ENCODE results near the gene TSPYL6. TPM values are rescaled to one million over a fixed set of nuclear protein-coding genes. Genes with fewer than 3 reads are reported as not detected.
A peak's percentile ranks its signal among the peaks of the same experiment; 100 is the strongest.

TSPYL6 gene
- total and polyA plus RNA-seq, 2 experiments from 2014 or later = not detected

DNA sequence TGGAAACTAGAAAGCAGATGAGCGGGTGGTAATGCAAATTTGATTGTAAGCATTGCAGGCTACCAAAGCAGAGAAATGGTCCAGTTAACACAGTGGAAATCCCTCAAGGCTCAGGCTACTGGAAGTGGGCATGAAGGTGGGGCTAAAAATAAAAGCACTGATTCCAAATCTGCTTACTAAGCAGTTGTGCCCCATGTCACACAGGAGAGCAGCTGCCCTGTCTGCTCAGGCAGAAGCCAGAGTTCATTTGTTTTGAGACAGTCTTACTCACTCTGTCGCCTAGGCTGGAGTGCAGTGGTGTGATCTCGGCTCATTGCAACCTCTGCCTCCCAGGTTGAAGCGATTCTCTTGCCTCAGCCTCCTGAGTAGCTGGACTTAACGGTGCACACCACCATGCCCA lies 42.5 kb upstream of the TSPYL6 start (continued):
- TF ChIP-seq, protein P1, sequence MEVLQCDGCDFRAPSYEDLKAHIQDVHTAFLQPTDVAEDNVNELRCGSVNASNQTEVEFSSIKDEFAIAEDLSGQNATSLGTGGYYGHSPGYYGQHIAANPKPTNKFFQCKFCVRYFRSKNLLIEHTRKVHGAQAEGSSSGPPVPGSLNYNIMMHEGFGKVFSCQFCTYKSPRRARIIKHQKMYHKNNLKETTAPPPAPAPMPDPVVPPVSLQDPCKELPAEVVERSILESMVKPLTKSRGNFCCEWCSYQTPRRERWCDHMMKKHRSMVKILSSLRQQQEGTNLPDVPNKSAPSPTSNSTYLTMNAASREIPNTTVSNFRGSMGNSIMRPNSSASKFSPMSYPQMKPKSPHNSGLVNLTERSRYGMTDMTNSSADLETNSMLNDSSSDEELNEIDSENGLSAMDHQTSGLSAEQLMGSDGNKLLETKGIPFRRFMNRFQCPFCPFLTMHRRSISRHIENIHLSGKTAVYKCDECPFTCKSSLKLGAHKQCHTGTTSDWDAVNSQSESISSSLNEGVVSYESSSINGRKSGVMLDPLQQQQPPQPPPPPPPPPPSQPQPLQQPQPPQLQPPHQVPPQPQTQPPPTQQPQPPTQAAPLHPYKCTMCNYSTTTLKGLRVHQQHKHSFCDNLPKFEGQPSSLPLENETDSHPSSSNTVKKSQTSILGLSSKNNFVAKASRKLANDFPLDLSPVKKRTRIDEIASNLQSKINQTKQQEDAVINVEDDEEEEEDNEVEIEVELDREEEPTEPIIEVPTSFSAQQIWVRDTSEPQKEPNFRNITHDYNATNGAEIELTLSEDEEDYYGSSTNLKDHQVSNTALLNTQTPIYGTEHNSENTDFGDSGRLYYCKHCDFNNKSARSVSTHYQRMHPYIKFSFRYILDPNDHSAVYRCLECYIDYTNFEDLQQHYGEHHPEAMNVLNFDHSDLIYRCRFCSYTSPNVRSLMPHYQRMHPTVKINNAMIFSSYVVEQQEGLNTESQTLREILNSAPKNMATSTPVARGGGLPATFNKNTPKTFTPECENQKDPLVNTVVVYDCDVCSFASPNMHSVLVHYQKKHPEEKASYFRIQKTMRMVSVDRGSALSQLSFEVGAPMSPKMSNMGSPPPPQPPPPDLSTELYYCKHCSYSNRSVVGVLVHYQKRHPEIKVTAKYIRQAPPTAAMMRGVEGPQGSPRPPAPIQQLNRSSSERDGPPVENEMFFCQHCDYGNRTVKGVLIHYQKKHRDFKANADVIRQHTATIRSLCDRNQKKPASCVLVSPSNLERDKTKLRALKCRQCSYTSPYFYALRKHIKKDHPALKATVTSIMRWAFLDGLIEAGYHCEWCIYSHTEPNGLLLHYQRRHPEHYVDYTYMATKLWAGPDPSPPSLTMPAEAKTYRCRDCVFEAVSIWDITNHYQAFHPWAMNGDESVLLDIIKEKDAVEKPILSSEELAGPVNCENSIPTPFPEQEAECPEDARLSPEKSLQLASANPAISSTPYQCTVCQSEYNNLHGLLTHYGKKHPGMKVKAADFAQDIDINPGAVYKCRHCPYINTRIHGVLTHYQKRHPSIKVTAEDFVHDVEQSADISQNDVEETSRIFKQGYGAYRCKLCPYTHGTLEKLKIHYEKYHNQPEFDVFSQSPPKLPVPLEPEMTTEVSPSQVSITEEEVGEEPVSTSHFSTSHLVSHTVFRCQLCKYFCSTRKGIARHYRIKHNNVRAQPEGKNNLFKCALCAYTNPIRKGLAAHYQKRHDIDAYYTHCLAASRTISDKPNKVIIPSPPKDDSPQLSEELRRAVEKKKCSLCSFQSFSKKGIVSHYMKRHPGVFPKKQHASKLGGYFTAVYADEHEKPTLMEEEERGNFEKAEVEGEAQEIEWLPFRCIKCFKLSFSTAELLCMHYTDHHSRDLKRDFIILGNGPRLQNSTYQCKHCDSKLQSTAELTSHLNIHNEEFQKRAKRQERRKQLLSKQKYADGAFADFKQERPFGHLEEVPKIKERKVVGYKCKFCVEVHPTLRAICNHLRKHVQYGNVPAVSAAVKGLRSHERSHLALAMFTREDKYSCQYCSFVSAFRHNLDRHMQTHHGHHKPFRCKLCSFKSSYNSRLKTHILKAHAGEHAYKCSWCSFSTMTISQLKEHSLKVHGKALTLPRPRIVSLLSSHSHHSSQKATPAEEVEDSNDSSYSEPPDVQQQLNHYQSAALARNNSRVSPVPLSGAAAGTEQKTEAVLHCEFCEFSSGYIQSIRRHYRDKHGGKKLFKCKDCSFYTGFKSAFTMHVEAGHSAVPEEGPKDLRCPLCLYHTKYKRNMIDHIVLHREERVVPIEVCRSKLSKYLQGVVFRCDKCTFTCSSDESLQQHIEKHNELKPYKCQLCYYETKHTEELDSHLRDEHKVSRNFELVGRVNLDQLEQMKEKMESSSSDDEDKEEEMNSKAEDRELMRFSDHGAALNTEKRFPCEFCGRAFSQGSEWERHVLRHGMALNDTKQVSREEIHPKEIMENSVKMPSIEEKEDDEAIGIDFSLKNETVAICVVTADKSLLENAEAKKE (CRISPR knock-in tag; IDR thresholded peaks at IDR 0.05) = no peak
- TF ChIP-seq POLR2AphosphoS5 (IDR thresholded peaks at IDR 0.05; ENCODE audit: low read depth) = no peak

DNA sequence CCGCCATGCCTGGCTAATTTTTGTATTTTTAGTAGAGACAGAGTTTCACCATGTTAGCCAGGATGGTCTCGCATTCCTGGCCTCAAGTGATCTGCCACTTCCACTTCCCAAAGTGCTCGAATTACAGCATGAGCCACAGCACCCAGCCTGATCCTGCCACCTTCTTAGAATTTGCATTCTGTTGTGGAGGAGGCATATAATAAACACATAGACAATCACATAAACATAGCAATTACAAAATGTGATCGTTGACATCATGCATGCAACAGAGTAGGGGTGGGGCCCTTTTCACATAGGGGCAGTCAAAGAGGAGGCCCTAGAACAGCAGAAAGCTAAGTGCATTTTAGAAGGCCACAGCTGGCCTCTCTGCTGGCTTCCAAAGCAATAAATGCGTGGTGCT lies 39.9 kb upstream of the TSPYL6 start:
- no peaks in the 10 kb centered on the region for H3K9me2 ChIP-seq (ENCODE audit: insufficient read depth)
- ATAC-seq = peak; percentile 55

More for the DNA sequence above, 39.9 kb upstream of the TSPYL6 start:
- H3K4me1 Mint-ChIP-seq = peaks cover 11% of the 10 kb centered on the region
- H4K20me1 ChIP-seq (replicated peaks; ENCODE audit: insufficient read depth) = no peaks in the 10 kb centered on the region
- H3K79me2 ChIP-seq (replicated peaks; ENCODE audit: insufficient read depth) = no peaks in the 10 kb centered on the region
- H3K27ac Mint-ChIP-seq = no peak overlapping the region
- H3F3A ChIP-seq (replicated peaks; ENCODE audit: low read depth) = no peaks in the 10 kb centered on the region
- H3K4me3 Mint-ChIP-seq = no peak overlapping the region
- peaks cover 19% of the 10 kb centered on the region for H3K27me3 ChIP-seq (ENCODE audit: insufficient read depth)
- peak overlapping the region; percentile 50; the same call in 1 of the 2 replicates for H2AFZ ChIP-seq
- H3K4me2 ChIP-seq = peak overlapping the region; percentile 23; the same call in 1 of the 2 replicates
- peaks cover 9% of the 10 kb centered on the region for H3K27me3 Mint-ChIP-seq (ENCODE audit: insufficient read depth, low read depth, poor library complexity)
- no peak for TF ChIP-seq ZNF114 (CRISPR knock-in tag; IDR thresholded peaks at IDR 0.05)
- TF ChIP-seq, protein P1 (CRISPR knock-in tag; IDR thresholded peaks at IDR 0.05) = no peak
- TF ChIP-seq ZNF331 (CRISPR knock-in tag; IDR thresholded peaks at IDR 0.05; ENCODE audit: low read depth) = no peak
- H3K9me3 Mint-ChIP-seq = no peaks in the 10 kb centered on the region; the same call in 2 of the 3 replicates
- DNase-seq (ENCODE audit: low spot score) = peak; percentile 47
- H3K36me3 Mint-ChIP-seq (ENCODE audit: low read depth) = no peaks in the 10 kb centered on the region
- no peak overlapping the region for H3K27ac ChIP-seq (ENCODE audit: low read depth)
- H3K36me3 ChIP-seq (ENCODE audit: insufficient read depth) = no peaks in the 10 kb centered on the region
- no peak overlapping the region for H3K4me3 ChIP-seq
- H3K4me1 ChIP-seq (ENCODE audit: insufficient read depth) = peaks cover 11% of the 10 kb centered on the region
